Endodermal cell (in vitro differentiated cells): ENCODE measurements around the gene PELI2. TPM values are rescaled to one million over a fixed set of nuclear protein-coding genes. Genes with fewer than 3 reads are reported as not detected.

Source experiments
- DNase-seq: peaks from one replicate; pipeline ENCODE4 v3.0.0-alpha.2; 2017
- H3K27ac ChIP-seq: 2 replicates; pipeline ENCODE4 v1.5.1; 2013; ENCODE audit warnings: mild to moderate bottlenecking, low read depth, low read length, moderate library complexity
- H3K27me3 ChIP-seq: 2 replicates; pipeline ENCODE4 v1.6.1; 2013; ENCODE audit warnings: mild to moderate bottlenecking, low read length, moderate library complexity; ENCODE audit not compliant: insufficient read depth, control insufficient read depth, poor library complexity, severe bottlenecking
- H3K36me3 ChIP-seq: 2 replicates; pipeline ENCODE4 v1.7.0; 2013; ENCODE audit warnings: mild to moderate bottlenecking, low read length, moderate library complexity; ENCODE audit not compliant: control insufficient read depth, insufficient read depth
- H3K4me1 ChIP-seq: one replicate; pipeline ENCODE4 v1.7.0; 2013; ENCODE audit warnings: low read length; ENCODE audit not compliant: control insufficient read depth, insufficient read depth
- H3K4me3 ChIP-seq: 2 replicates; pipeline ENCODE4 v1.5.1; 2013; ENCODE audit warnings: mild to moderate bottlenecking, low read length, moderate library complexity
- H3K9ac ChIP-seq: 2 replicates; pipeline ENCODE4 v1.6.1; 2013; ENCODE audit warnings: mild to moderate bottlenecking, low read length, moderate library complexity; ENCODE audit not compliant: poor library complexity, severe bottlenecking; ENCODE audit errors: extremely low read depth
- H3K9me3 ChIP-seq: 2 replicates; pipeline ENCODE4 v1.6.1; 2013; ENCODE audit warnings: mild to moderate bottlenecking, low read length, moderate library complexity; ENCODE audit not compliant: control insufficient read depth
- H3K27ac Mint-ChIP-seq: 2 replicates; pipeline ENCODE4 v1.8.0; 2020; ENCODE audit warnings: mixed read lengths
- H3K27me3 Mint-ChIP-seq: 2 replicates; pipeline ENCODE4 v1.8.0; 2021; ENCODE audit warnings: mild to moderate bottlenecking, mixed read lengths; ENCODE audit not compliant: insufficient read depth
- H3K36me3 Mint-ChIP-seq: 2 replicates; pipeline ENCODE4 v1.8.0; 2020; ENCODE audit warnings: low read depth, mixed read lengths
- H3K4me1 Mint-ChIP-seq: 2 replicates; pipeline ENCODE4 v1.8.0; 2020; ENCODE audit warnings: mixed read lengths
- H3K4me3 Mint-ChIP-seq: 2 replicates; pipeline ENCODE4 v1.8.0; 2020; ENCODE audit warnings: mild to moderate bottlenecking, moderate library complexity, mixed read lengths
- H3K9me3 Mint-ChIP-seq: 2 replicates; pipeline ENCODE4 v1.8.0; 2020; ENCODE audit warnings: mild to moderate bottlenecking, mixed read lengths
- CTCF ChIP-seq: fragments of 200-600 bp; sonication (generic); conservative IDR thresholded peaks from 2 replicates; pipeline ENCODE4 v1.5.0; 2021; ENCODE audit warnings: antibody characterized with exemption, mild to moderate bottlenecking
- WGBS, 2 experiments: methylation state at CpG; one replicate each; pipeline versions ENCODE4 v1.1.5 to v1.1.7; 2013; ENCODE audit warnings: missing lambda C conversion rate in 2 of 2, mixed read lengths in 1 of 2; ENCODE audit not compliant: insufficient coverage in 1 of 2, insufficient read length in 1 of 2; 5-methylcytosine and 5-hydroxymethylcytosine counted together
- total RNA-seq, 2 donors: library from RNA; stranded (reverse); fragmentation: NEBNext Ultra II Directional in 1 of 2; extraction: Animal tissue kit (Norgen Biotek cat#: 25700) in 1 of 2; gene quantifications; 2 replicates in 1 of 2; 3 replicates in 1 of 2; pipeline ENCODE4 v1.2.1, GENCODE V29; 2021

PELI2 gene
- total RNA-seq, 2 donors from 2014 or later: 5.9 to 8.1 TPM

GRCh38 chr14:56321861-56322260 lies 203.7 kb downstream of the PELI2 start:
- Mint-ChIP-seq H3K9me3 (peaks cover 3% of the 10 kb centered on the region), H3K36me3 (no peaks in the 10 kb centered on the region), H3K27ac (no peak overlapping the region), H3K27me3 (no peaks in the 10 kb centered on the region), H3K4me1 (no peaks in the 10 kb centered on the region), H3K4me3 (no peak overlapping the region)
- no peak overlapping the region for H3K4me3 ChIP-seq
- no peaks in the 10 kb centered on the region for H3K36me3 ChIP-seq
- DNase-seq: no peak
- no peak overlapping the region for H3K27ac ChIP-seq
- H3K4me1 ChIP-seq: no peaks in the 10 kb centered on the region
- no peaks in the 10 kb centered on the region for H3K27me3 ChIP-seq
- H3K9me3 ChIP-seq: no peaks in the 10 kb centered on the region
- no peak for TF ChIP-seq CTCF
- H3K9ac ChIP-seq: no peak overlapping the region

- Histone ChIP-seq H3K9ac (no peak overlapping the region), H3K4me3 (no peak overlapping the region), H3K9me3 (no peaks in the 10 kb centered on the region), H3K27ac (no peak overlapping the region), H3K36me3 (no peaks in the 10 kb centered on the region), H3K4me1 (no peaks in the 10 kb centered on the region), H3K27me3 (no peaks in the 10 kb centered on the region)
- H3K9me3 Mint-ChIP-seq: peaks cover 3% of the 10 kb centered on the region
- peaks cover 1% of the 10 kb centered on the region for H3K27me3 Mint-ChIP-seq
- TF ChIP-seq CTCF: no peak
- no peak for DNase-seq
- H3K4me3 Mint-ChIP-seq: no peak overlapping the region
- no peak overlapping the region for H3K27ac Mint-ChIP-seq
- H3K4me1 Mint-ChIP-seq: no peaks in the 10 kb centered on the region
- H3K36me3 Mint-ChIP-seq: no peaks in the 10 kb centered on the region
- 88 to 100% methylated on average over 1 to 2 of the region's 2 CpGs for WGBS, 2 experiments
Observed at GRCh38 chr14:56322531-56322930, 204.3 kb downstream of the PELI2 start.

- H3K36me3 Mint-ChIP-seq: no peaks in the 10 kb centered on the region
- H3K9me3 ChIP-seq: no peaks in the 10 kb centered on the region
- H3K27me3 Mint-ChIP-seq: peaks cover 2% of the 10 kb centered on the region
- no peaks in the 10 kb centered on the region for H3K27me3 ChIP-seq
- peaks cover 3% of the 10 kb centered on the region for H3K9me3 Mint-ChIP-seq
- H3K9ac ChIP-seq: no peak overlapping the region
- H3K4me3 Mint-ChIP-seq: no peak overlapping the region
- H3K27ac Mint-ChIP-seq: no peak overlapping the region
- 100% methylated on average over 2 of the region's 2 CpGs; no CpG with 5 or more reads in 1 of the 2 experiments for WGBS, 2 experiments
- H3K4me1 ChIP-seq: no peaks in the 10 kb centered on the region
- H3K4me3 ChIP-seq: no peak overlapping the region
- H3K36me3 ChIP-seq: no peaks in the 10 kb centered on the region
- TF ChIP-seq CTCF: no peak
- H3K4me1 Mint-ChIP-seq: no peaks in the 10 kb centered on the region
- H3K27ac ChIP-seq: no peak overlapping the region
- DNase-seq: no peak
Observed at GRCh38 chr14:56324454-56324853, 206.2 kb downstream of the PELI2 start.
